Lung (tissue), 12 donors: ENCODE results near the gene FKBP4. TPM values are rescaled to one million over a fixed set of nuclear protein-coding genes. Genes with fewer than 3 reads are reported as not detected.
A peak's percentile ranks its signal among the peaks of the same experiment; 100 is the strongest.

Experiments used
- ATAC-seq: fragments of 200-7000 bp; cut with Tn5 transposase; one replicate; pipeline ENCODE4 v1.9.1; 2020; ENCODE audit warnings: moderate number of reproducible peaks; ENCODE audit not compliant: insufficient read depth, low FRiP score
- DNase-seq, 3 donors: peaks; one replicate each; pipeline ENCODE4 v3.0.0-alpha.2; 2013 to 2017
- H3K27ac ChIP-seq, 2 donors: one replicate each; pipeline ENCODE4 v1.5.1; 2013; ENCODE audit warnings: mild to moderate bottlenecking in 2 of 2, moderate library complexity in 2 of 2, control low read depth in 1 of 2, inconsistent platforms in 1 of 2, low read depth in 1 of 2, low read length in 1 of 2
- H3K27me3 ChIP-seq, 3 donors: one replicate each; pipeline ENCODE4 v1.5.1; 2013; ENCODE audit warnings: low read length in 2 of 3; ENCODE audit not compliant: control insufficient read depth in 3 of 3, insufficient read depth in 3 of 3
- H3K36me3 ChIP-seq, 4 donors: one replicate each; pipeline ENCODE4 v1.5.1; 2013; ENCODE audit warnings: low read length in 4 of 4, mild to moderate bottlenecking in 1 of 4, moderate library complexity in 1 of 4; ENCODE audit not compliant: control insufficient read depth in 4 of 4, insufficient read depth in 4 of 4
- H3K4me1 ChIP-seq, 5 donors: one replicate each; pipeline ENCODE4 v1.5.1; 2013; ENCODE audit warnings: low read length in 5 of 5, mild to moderate bottlenecking in 2 of 5, moderate library complexity in 1 of 5; ENCODE audit not compliant: control insufficient read depth in 5 of 5, insufficient read depth in 5 of 5
- H3K4me3 ChIP-seq: one replicate; pipeline ENCODE4 v1.5.1; 2013; ENCODE audit warnings: mild to moderate bottlenecking, control low read depth, moderate library complexity
- H3K9ac ChIP-seq, 2 donors: one replicate each; pipeline ENCODE4 v1.5.1; 2013; ENCODE audit warnings: low read length in 2 of 2, control low read depth in 1 of 2; ENCODE audit not compliant: insufficient read depth in 1 of 2
- H3K9me3 ChIP-seq, 4 donors: one replicate each; pipeline ENCODE4 v1.5.1; 2013; ENCODE audit warnings: low read length in 3 of 4, mild to moderate bottlenecking in 1 of 4, moderate library complexity in 1 of 4; ENCODE audit not compliant: control insufficient read depth in 4 of 4, insufficient read depth in 3 of 4
- WGBS, 2 donors: extraction: QIAGEN DNeasy Blood & Tissue Kit; methylation state at CpG; one replicate each; pipeline ENCODE4 v1.1.7; 2013; 5-methylcytosine and 5-hydroxymethylcytosine counted together
- polyA plus RNA-seq, 2 donors: library from polyadenylated mRNA; stranded (reverse); fragments of 200-250 nt; gene quantifications; one replicate each; pipeline ENCODE4 v1.2.1, GENCODE V29; 2013
- total RNA-seq, 2 donors: library from RNA; depleted of rRNA in 1 of 2; stranded (reverse); fragments of >200 nt in 1 of 2; gene quantifications; one replicate each; pipeline ENCODE4 v1.2.1, GENCODE V29; 2014 to 2021
- TF ChIP-seq, protein P1 (sequence below): IDR thresholded peaks from 2 replicates; pipeline ENCODE4 v1.5.1; 2012; ENCODE audit warnings: mild to moderate bottlenecking; ENCODE audit errors: control extremely low read depth, extremely low read depth
- donor health status: control.
- donor health status: control.
- donor health status: Bipolar disorder and iron deficiency.
- donor health status: healthy.
- donor health status: DM: yes; HTN: yes; CAD: no.

FKBP4 gene
- total and polyA plus RNA-seq, 4 donors: 26.7 to 69.8 (median 43.6) TPM

DNA sequence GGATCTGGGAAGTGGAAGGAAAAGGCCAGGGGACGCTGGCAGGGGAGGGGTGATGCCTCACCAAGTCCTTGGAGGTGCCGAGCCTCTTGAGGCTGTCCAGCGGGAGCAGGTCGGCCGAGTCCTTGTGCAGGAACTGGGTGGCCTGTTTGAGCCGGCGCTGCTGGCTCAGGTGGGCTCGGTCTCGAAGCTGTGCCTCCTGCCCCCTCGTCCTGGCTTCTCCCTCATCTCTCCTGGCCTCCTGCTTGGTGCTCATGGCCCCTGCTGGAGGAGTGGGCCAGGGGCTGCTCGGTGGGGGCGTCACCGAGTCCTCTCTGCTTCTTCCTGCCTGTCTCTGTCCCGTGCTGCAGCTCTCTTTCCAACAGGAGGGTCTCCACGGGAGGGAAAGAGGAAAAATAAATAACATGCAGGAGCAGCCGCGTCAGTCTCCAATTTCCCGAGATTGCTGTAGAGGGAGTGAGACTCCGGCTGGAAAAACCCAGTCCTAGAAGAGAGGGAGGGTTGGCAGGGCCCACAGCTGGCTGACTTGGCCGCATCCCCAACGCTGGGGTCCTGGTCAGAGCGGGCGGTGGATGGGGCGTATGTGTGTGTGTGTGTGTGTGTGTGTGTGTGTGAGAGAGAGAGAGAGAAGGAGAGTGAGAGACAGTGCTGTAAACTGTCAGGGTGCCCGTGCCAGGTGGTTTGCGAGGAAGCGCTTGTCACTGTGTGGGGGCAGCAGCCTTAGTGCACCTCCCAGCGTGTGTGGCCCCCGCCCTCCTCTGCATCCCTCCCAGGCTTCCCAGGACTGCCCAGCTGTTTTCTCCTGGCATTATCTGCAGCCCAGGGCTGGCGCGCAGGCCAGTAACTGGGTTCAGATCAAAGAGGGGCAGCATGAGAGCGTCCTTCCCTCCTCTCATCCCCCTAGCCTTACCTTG is 40.1 kb downstream of the FKBP4 start, which contains the start of gene NRIP2:
NRIP2 (minus strand) TSS at position 455 of the 911 bp plus-strand sequence; CDS start at position 403, 52 bp downstream.
- Histone ChIP-seq H3K4me3 (no peak within 1 kb of the TSS), H3K36me3 (peaks cover 0 to 9% (median 2%) of the 10 kb centered on the region in 4 donors), H3K4me1 (peaks cover 0 to 20% (median 8%) of the 10 kb centered on the region in 5 donors), H3K9me3 (no peaks in the 10 kb centered on the region), H3K27ac (no peak within 1 kb of the TSS), H3K9ac (peak within 1 kb of the TSS in 1 of 2 donors; percentile 1), H3K27me3 (no peaks in the 10 kb centered on the region)
- TF ChIP-seq, protein P1, sequence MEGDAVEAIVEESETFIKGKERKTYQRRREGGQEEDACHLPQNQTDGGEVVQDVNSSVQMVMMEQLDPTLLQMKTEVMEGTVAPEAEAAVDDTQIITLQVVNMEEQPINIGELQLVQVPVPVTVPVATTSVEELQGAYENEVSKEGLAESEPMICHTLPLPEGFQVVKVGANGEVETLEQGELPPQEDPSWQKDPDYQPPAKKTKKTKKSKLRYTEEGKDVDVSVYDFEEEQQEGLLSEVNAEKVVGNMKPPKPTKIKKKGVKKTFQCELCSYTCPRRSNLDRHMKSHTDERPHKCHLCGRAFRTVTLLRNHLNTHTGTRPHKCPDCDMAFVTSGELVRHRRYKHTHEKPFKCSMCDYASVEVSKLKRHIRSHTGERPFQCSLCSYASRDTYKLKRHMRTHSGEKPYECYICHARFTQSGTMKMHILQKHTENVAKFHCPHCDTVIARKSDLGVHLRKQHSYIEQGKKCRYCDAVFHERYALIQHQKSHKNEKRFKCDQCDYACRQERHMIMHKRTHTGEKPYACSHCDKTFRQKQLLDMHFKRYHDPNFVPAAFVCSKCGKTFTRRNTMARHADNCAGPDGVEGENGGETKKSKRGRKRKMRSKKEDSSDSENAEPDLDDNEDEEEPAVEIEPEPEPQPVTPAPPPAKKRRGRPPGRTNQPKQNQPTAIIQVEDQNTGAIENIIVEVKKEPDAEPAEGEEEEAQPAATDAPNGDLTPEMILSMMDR: no peak
- DNase-seq: peak; percentile 95 to 97 (median 96)
- no peak for ATAC-seq
- WGBS, 2 donors: 17 to 31% methylated on average over 32 of the region's 32 CpGs

DNA sequence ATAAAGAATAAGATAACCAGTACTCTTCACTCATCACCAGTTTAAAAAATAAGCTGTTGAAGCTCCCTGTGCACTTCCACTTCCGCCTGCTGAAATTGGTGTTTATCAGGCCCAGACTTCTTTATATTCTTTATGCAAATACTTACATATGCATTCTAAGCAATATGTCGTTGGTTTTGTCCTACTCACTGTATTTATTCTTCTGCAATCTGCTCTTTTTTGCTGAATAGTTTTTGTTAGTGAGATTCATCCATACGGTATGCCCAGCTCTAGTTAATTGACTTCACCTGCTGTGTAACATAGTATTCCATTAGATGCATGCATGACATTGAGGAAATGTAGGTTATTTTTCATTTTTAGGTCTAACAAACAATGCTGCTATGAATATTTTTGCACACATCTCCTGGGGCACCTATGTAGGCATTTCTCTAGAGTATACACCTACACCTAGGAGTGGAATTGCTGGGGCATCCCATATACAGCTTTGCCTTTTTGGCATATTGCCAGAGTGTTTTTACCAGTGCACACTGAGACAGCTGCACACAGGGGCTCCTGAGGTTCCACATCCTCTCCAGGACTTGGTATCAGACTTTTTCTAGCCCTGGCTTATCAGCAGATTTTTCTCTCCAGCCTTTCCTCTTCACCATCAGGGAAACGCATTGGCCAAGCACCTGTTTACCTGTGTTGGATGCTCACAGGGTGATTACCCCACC is 41.1 kb downstream of the FKBP4 start:
- Histone ChIP-seq H3K9me3 (no peaks in the 10 kb centered on the region), H3K27ac (no peak overlapping the region), H3K36me3 (peaks cover 0 to 6% (median 2%) of the 10 kb centered on the region in 4 donors), H3K4me1 (peaks cover 0 to 20% (median 8%) of the 10 kb centered on the region in 5 donors), H3K9ac (no peak overlapping the region), H3K27me3 (no peaks in the 10 kb centered on the region), H3K4me3 (no peak overlapping the region)
- whole genome bisulfite sequencing, 2 donors: 68 to 70% methylated on average over 4 of the region's 4 CpGs
- ATAC-seq (no peak), DNase-seq (no peak)
- TF ChIP-seq, protein P1: no peak

DNA sequence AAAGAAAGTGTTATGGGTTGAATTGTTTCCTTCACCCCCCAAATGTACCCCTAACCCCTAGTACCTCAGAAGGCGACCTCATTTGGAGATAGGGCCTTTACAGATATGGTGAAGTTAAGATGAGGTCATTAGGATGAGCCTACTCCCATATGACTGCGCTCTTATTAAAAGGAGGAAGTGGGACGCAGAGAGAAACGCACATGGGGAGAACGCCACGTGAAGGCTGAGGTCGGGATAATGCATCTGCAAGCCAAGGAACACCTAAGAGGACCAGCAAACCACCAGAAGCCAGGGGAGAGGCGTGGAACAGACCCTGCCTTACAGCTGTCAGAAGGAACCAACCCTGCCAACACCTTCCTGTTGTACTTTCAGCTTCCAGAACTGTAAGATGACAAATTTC is 41.8 kb downstream of the FKBP4 start:
- no peak overlapping the region for H3K9ac ChIP-seq
- ATAC-seq (no peak), DNase-seq (no peak)
- H3K4me3 ChIP-seq: no peak overlapping the region
- no peak overlapping the region for H3K27ac ChIP-seq
- no peaks in the 10 kb centered on the region for H3K9me3 ChIP-seq
- peaks cover 0 to 20% (median 8%) of the 10 kb centered on the region in 5 donors for H3K4me1 ChIP-seq
- H3K27me3 ChIP-seq: no peaks in the 10 kb centered on the region
- TF ChIP-seq, protein P1: no peak
- H3K36me3 ChIP-seq: peaks cover 0 to 8% (median 2%) of the 10 kb centered on the region in 4 donors
- WGBS, 2 donors: 52 to 71% methylated on average over 8 of the region's 8 CpGs
